HG03575 (cell line): ENCODE results near the gene KIF12.

Experiments
- ATAC-seq: cut with Tn5 transposase; IDR thresholded peaks from one replicate; pipeline ENCODE4 v1.9.1; 2021; ENCODE audit not compliant: unreplicated experiment, insufficient number of reproducible peaks, low FRiP score; ENCODE audit errors: extremely low read depth

Gene KIF12

DNA sequence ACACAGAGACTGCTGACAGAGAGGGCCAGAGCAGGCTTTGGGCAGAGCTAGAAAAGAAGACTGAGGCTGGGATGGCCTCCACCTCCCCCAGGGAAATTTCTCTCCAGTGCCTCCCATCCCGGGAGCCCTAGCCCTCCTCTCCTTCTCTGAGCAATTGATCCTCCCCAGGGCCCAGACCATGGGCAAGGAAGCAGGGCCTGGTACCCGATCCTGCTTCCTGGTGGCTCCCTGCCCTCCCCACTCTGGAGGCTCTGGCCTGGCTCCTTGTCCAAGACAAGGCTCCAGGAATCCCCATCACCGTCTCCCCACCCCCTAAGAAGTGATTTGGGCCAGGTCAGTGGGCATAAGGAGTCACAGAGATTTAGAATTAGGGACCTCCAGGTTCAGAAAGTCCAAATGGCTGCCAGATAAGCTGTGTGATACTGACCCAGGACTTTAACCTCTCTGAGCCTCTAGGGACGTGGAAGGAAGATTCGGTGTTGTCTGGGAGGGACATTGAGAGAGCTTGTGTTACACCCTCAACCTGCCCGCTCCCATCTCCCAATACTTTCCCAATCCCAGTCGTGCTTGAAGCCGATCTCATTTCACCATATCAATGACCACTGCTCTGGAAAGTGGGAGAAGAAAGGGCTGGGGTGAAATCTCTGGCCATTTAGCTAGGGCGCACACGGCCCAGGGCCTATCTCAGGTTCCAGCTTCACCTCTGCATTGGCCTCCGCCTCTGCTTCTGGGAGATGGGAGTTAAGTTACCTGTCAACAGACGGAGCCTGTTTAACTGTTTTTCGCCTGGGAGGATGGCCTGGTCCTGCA, 25.8 kb upstream of the KIF12 start:
- ATAC-seq, result no peak

DNA sequence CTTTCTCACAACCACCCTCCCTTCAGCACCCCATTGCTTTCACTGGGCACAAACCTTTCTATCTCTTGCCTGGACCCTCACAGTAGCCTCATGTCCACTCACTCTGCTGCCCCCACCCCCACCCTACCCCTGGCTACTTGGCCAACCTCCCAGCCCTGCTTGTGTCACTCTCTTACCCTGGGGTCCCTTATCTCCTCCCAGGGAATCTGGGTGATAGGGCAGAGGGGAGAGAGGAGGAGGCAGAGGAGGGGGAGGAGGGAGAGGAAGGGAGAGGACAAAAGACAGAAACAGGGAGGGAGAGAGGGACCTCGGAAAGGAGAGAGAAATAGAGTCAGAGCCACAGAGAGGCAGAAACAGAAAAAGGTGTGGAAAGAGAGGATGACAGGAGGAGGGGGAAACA, 25.0 kb upstream of the KIF12 start:
- ATAC-seq, result no peak

DNA sequence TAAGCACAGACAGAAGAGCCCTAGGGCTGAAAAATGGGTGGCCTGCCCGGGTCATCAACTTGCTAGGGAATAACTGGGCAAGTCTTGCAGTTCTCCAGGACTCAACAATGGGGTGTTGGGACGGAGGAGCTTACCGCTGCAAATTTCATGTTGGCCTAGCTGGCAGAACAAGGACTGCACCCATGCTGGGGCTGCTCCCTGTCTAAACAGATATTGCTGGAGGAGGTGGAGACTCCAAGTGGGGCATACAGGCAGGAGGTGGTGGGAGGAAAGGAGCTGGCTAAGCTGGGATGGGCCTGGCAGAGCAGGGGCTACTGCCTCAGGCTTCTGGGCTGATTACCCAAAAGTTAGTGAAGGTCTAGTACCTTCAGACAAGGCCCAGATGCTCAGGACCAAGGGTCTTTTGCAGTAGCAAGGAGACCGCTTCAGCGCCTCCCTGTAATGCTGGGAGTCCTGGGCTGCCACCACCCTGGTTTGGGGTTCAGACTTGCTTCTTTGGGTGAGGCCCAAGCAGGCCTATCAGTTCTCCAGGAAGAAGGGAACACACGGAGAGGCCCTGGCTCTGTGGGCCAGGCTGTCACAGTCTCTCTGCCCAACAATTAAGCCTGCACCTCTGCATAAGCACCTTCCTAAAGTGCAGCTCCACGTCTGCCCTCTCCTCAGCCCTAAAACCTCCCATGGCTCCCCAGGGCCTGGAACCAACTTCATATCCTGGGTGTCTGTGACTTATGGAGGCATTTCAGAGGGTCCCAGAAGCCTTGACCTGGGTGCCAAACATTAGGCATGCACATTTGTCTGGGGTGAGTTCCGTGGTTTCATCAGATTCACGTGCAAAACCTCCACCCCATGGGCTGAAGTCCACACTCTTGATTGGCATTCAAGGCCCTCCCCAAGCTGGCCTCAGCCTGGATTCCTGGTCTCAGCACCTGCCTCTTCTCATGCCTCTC, 24.2 kb upstream of the KIF12 start:
- no peak for ATAC-seq

DNA sequence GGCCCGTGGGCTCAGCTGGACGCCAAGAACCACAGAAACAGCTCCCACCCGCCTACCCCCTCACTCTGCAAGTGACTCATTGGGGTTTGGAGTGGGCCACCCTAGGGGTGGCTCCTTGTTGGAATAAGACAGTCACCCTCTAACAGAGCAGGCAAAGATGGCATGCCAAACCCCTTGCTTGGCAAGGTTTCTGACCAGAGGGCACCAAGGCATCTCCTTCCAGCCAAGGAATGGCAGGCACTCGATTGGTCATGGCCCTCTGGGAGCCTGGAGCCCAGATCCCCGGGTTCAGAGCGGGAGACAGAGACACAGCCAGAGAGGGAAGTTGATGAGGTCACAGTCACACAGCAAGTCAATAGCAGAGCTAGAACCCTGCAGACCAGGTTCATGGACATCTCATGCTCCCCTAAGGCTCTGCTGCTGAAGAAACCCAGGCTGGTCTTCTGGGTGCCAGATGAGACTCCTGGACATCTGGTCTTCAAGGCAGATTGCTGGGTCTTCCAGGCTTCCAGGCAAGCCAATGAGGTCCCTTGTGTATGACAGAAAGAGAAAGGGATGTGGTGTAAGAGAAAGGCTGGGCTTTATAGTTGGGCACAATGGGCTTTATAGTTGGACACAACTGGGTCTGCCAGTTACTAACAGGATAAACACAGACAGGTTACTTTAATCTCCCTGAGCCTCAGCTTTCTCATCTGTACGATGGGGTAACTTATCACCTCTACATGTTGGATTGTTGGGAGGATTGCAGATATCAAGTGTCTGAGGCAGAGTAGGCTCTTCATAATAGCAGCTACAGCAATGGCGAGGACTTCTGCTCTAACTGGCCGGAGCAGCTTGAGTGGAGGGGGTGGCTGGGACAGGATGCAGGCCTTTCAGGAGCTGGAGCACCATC, 23.3 kb upstream of the KIF12 start:
- no peak for ATAC-seq

DNA sequence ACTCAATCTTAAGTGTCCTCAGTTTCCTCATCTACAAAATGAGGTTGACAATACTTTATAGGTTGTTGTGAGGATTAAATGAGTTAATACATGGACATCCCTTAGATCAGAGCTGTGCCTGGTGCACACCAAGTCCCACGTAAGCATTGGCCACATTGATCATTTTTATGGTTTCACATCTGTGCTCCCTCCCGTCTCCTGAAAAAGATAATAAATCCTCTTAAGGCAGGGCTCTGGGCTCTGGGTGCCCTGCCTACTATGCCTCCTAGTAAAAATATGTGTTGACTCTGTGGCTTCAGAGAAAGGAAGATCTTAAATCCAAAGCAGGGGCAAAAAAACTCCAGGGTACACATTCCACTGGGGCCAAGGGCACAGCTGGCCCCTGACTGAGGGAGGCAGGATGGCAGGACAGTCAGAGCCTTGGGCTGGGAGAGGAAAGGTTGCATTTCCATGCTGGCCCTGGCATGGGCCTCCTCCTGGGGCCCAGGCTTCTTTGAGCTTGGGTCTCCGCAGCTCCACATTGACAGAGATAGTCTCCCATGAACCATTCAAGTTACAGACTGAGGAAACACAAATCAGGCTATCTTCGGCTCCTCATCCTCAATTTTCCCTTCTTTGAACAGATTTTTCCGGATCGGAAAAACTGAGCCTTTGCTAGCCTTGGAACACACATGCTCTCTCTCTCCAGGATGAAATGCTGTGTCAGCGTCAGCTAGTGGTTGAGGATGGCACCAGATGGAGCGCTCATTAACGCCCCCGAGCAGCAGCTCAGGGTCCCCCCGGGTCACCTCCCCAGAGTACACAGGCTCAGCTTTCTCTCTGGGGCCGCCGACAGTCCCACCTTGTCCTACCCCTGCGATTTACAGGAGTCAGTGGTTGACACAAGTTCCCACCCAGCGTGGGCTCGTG, 22.4 kb upstream of the KIF12 start:
- no peak for ATAC-seq

DNA sequence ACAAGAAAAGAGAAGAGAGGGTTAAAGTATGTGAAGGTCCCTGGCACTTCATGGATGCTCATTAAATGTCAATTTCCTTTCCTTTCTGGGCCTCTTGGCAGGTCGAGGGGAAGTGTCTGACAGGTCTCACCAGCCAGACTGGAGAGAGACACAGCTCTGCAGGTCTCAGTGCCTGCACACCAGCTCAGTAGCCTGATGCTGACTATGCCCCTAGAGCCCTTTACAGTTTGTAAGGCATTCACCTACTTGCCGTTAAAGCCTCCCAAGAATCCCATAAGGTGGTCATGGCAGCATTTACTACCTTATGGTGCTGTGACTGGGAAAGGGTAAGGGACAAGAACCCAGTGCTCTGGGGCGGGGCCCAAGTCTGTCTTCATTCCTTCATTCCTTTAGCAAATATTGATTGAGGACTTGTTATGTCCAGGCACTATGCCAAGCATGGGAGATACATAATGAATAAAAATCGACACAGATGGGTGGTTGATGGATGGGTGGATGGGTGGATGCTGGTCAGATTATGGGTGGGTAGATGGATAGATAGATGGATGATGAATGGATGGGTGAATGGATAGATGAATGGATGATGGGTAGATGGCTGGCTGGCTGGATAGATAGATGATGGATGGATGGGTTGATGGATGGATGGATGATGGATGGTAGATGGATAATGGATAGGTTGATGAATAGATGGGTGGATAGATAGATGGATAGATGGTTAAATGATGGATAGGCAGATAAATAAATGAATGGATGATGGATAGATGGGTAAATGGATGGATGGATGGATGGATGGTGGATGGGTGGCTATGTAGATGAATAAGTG, 21.3 kb upstream of the KIF12 start:
- no peak for ATAC-seq

DNA sequence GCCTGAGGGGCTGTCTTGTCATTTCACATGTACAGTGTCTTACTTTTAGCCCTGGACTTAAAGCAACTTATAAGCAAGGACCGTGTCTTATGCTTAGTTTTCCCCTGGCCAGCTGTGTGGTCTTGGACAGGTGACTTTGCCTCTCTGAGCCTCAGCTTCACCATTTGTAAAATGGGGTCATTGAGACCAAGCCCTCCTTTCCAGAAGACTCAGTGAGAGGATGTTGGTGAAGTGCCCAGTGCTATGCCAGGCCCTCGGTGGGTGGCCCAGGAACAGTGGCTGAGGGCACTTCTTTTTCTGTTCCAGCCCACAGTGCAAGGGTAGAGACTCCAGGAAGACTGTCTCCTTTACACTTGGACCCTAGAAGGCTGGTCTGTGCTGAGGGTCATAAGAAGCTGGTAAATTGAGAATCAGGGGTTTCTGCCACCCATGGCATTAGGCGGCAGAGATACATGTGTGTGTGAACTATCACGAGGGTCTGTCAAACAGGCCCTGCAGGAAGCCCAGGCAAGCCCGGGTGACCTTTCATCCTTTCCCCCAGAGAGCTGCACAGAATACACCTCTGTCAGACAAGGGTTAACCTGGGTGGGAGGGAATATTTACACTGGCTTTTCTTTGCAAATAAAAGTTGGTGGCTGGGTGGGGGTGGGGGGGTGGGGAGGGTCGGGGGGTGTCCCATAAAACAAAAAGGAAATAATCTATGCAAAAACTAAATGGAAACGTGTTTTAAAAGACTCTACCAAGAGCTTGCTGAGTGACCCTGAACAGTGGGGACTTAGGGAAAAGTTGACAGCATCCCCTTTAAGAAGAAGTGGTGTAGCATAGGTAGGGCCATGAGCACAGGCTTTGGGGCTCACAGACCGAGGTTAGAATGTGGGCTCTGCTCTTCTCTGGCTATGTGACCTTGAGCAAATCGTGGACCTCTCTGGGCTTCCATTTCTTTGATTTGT, 20.4 kb upstream of the KIF12 start:
- no peak for ATAC-seq

DNA sequence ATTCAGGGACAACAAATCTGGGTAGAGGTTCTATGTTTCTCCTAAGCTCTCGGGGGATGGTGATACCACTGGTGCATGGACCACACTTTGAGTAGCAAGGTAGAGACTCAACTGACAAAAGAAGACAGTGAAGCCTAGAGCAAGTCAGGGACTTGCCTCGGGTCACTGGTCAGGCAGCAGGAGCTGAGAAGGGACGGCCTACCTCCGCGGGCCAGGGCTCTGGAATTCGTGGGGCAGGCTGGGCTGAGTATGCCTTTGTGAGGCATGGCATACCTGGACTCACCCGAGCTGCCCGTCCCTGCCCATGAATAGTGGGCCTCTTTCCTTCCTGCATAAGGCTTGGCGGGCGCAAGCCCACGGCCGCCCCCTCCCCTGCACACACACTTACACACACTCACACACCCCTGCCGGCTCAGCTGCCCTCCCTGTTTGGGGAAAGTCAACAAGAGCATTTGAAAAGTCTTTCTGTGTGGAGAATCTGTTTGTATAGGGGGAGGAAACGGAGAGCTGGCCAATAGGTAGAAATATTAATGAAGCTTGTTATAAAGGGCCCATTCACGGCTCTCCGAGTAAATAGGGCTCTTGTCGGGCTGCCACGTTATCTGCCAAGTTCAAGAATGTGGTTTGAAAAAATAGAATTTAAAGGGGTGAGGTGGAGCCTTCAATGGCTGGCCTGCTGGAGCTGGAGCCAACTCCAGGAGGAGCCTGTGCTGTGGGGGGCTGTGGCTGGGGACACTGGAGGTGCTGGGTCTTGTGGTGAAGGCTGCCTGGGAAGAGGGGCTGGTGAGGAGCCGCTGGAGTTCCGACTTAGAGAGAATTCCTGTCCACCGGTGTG, 19.1 kb upstream of the KIF12 start:
- no peak for ATAC-seq

DNA sequence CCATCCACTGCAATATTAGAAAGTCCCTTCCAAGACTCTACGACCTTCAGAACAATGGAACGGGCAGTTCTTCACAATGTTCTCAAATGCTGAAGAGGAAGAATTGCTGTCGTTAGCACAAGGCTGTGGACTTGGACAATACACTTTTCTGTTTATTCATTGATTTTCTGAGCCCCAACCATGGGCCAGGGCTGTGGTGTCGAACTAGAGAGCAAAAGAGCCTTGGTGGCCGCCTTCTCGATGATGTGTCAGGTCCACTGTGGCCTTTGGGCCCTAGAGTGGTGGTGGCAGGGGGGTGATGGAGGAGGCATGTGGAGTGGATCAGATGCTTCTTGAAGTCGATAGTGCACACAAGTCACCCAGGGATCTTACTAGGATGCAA, 18.5 kb upstream of the KIF12 start:
- ATAC-seq, result no peak

DNA sequence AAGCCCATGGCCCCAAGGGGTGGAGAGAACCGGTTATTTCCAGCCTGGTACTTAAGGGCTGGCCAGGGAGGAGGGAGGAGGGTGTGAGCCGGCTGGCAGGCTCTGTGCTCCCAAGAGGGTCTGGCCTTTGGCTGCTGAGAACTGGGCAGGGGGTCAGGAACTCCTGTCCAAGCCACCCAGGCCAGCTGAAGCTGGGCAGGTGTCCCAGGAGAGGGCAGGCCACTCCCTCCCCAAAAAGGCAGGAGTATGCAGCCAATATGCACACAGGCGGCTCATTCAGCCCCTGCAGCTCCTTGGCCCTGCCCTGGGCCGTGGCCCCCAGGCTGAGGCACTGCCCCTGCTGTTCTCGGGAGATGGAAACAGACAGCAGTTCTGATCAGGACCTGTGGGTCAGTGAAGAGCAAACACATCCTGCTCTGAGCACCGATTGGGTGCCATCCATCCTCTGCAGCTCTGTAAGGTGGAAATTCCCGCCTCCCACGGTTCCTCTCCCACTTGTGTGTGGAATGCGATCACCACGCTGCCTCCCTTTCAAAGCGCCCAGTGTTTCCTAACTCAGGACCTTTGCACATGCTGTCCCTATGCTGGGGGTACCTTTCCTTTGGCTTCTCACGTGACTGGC, 17.1 kb upstream of the KIF12 start:
- ATAC-seq, result no peak

DNA sequence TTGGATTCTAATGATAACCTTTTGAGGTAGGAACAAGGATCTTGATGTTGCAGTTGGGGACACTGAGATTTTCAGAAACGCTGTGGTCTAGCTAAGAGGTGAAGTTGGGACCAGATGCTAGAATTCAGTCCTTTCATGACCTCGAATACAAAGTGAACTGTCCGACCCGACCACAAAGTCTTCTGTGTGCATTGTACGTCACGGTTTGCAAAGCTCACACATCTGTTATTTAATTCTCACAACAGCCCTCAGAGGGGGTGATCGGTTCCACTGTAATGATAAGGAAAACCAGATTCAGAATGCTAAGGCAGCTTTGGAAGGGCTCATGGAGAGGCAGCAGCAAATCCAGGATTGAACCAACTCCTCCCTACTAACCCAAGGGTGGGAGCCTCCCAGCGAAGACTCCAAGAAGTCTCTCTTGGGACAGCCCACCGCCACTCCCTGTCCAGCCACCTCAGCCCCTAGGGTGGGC, 16.6 kb upstream of the KIF12 start:
- no peak for ATAC-seq

DNA sequence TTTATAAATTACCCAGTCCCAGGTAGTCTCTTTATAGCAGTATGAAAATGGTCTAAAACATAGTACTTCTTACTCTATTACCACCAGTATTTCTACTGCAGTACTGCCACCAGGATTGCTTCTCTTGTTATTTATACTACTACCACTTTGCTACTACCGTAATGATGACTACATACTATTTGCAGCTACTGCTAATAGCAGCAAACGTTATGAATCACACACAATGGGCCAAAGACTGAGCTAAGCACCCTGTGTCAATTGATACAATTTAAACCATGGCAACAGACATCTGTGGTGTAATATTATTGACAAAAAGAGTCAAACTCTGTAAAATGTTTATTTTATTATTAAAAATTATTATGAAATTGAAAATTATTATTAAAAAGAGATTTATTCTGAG, 15.3 kb upstream of the KIF12 start:
- no peak for ATAC-seq

DNA sequence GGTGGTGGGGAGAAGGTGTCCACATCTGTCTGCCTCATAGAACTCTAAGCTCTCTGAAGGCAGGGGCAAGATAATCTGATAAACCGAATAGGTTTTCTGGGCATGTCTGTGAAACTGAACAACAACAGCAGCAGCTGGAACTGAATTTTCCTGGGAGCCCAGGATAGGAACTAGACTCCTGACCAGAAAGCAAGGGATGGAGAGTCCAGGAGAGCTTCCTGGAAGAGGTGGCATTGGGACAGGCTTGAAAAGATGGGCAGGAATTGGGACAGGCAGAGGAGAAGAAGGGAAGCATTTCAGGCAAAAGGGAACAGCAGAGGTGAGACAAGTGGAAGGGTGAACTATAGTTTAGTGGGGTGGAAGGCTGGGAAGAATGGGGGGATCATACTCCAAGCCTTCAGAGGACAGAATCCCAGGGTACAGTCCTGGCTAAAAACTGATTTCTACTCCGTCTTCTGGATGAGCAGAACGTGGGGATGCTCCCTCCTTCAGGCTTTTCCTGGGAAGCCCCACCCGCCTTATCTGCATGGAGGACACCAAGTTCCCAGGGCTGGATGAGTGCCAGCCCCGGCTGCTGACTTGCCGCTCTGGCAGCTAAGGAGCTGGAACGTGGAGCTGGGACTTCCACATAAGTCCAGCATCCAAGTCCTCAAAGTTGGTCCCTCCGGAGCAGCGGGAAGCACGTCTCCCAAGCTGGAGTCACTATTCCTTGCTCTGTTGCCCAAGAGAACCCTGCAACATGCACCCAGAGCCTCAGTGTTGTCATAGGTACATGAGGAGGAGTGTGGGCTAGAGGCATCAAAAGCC, 13.9 kb upstream of the KIF12 start:
- no peak for ATAC-seq

DNA sequence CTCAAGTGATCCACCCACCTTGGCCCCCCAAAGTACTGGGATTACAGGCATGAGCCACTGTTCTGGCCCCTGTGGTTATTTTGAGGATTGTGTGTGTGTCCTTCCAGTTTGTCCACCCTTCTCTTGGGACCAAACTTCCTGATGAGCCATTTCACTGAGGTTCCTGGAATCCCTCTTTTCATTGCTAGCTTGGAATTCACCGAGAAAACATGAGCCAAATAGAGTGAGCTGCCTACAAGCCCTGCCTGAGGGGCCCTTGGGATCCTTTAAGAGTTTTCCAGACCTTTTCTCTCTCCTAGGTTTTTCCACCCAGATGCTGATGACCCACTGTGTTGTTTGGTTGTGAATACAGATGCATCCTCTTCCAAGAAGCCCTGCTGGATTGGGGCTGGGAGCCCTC, 13.2 kb upstream of the KIF12 start:
- no peak for ATAC-seq
